HUDEP-2 (cell line): ENCODE results near the gene EMC8.

ENCODE experiments used
- DNase-seq, 76 experiments: peaks; one replicate each; lab custom pipeline; 2025; ENCODE audit not compliant: unreplicated experiment in 76 of 76; lab: John Stamatoyannopoulos, UW

EMC8 gene

DNA sequence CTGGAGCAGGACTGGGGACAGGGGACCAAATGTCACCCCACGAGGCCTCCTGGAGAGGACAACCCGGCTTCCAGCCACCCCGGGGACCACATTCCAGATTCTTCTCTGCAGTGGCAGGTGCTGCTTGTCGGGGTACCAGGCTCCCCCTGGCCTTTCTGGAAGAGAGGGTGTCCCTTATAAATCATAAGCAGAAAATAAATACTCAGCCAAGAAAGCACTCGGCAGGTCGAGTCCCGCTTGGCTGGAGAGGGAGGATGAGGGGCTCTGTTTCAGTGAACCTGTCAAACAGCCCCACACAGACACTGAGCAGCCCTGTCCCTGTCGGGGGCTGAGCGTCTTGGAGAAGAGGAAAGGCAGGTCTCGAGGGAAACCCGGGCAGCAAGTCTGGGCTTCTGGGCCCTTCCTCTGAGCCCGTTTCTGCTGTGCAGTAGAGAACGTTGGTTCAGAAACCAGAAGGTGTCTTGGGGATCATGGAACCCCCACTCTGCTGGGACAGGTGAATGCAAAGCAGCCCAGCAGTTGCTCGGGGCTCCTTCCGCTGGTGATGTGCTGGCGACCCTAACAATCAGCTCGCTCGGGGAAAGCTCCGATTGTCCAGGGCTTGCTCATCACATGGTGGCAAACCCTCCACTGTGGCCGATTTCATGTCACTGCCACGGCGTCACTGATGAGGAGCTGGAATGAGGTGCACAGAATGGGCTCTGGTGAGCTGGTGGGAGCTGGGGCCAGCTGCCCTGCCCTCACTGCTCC is 36.8 kb upstream of the EMC8 start:
- no peak for DNase-seq

DNA sequence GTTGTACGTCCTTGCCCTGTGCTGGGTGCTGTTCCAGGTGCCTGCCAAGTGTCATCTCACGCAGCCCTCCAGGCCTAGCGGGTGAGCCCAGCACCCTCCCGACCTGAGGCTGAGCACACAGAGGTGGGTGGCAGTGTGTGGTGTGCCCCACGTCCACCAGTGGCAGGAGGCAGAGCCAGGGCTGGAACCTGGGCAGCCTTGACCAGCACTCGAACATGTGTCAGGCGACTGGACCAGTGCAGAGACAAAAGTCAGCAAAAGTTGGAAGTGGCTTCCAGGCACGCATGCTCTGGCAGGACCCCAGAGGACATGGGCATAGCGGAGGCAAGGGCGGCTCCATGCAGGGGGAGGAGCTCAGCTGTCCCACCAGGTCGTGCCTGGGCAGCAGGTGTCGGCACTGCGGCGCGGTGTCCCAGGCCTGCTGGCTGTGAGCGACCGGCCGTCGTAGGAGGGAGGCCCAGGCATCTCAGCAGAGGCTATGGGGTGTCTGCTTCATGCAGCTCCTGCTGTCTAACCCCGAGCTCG is 35.9 kb upstream of the EMC8 start:
- no peak for DNase-seq

DNA sequence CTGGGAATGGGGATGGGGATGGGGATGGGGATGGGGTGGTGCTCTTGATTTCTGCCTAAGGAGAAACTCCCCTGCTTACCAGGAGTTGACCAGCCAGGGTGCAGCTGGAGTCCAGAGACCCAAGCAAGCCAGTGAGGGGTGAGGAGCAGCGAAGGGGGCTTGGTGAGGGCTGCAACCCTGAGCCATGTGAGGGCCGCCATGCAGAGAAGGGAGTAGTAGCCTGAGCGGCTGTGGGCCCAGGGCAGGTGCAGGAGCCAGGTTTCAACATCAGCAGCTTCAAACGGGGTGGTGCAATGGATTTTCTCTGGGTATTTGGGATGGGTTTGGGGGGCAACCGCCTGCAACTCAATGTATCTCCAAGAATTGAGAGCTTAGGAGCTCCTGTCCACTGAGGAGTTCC is 35.4 kb upstream of the EMC8 start:
- DNase-seq: no peak

DNA sequence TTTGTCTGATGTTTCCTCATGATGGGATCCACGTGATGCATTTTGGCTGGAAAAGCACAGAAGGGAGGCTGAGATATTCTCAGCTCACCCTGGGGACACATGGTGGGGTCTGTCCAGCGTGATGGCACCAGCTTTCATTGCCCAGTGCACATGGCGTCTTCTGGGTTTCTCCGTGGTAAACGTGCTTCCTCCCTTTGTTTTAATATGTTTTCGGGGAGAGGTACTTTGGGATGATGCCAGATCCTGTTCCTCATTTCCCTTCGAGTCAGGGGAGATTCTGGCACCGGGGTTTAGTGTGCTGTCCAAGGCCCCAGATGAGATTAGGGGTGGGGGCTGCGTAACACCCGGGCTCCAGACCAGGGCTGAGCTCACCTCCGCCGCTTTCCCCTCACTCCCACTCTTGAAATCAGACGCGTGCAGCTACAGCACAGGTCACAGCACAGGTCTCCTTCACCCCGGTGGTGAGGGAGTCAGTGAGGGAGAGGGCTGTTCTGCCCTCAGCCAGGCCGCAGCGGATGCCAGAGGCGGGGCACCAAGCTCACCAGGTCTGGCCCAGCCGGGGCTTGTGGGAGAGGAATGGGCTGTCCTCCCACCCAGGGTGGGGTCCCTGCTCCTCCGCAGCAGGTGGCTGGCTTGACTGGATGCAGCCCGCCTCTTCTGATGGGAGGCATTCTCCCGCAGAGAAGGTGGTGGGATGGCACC is 34.0 kb upstream of the EMC8 start:
- DNase-seq: no peak

DNA sequence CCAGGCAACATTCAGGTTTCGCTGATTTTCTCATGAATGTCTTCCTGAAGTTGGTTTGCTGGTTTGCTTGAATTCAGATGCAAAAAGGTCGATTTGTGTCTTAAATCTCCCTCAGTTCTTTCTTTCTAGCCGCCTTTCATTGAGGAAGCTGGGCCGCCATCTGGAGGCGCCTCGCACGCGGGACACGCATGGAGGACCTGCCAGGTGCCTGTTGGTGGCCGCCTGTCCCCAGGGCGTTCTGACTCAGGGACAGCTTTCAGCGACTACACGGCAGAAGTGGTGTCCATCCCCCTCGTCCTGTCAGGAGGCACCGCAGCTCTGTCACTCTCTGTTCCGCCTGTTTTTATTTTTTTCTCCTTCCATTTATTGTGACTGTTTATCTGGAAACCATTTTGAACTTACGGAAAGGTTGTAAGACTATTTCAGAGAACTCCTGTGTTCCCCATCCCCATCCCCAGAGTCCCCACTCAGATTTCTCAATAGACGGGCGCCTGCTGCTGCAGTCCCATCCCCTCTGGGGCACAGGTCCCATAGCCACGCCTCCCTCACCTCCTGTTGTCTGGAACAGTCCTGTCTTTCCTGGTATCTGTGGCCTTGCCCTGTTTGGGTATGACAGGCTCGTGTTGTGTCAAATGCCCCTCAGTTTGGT is 33.4 kb upstream of the EMC8 start:
- DNase-seq: no peak

DNA sequence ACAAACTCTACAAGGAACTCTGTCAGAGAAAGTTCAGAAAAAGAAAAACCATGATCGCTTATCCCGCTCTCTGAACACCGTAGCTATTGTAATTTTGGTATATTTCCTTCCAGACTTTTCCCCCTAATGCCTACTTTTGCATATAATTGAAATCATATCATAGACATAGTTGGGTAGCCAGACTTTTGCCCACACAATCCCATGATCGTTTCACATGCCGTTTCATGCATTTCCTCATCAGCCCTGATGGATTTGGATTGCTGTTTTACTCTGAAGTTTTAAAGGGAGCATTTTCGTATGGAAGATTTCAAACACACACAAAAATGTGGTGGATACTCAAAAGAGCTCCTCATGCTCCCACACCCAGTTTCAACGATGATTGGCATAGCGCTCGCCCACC is 31.5 kb upstream of the EMC8 start:
- no peak for DNase-seq

DNA sequence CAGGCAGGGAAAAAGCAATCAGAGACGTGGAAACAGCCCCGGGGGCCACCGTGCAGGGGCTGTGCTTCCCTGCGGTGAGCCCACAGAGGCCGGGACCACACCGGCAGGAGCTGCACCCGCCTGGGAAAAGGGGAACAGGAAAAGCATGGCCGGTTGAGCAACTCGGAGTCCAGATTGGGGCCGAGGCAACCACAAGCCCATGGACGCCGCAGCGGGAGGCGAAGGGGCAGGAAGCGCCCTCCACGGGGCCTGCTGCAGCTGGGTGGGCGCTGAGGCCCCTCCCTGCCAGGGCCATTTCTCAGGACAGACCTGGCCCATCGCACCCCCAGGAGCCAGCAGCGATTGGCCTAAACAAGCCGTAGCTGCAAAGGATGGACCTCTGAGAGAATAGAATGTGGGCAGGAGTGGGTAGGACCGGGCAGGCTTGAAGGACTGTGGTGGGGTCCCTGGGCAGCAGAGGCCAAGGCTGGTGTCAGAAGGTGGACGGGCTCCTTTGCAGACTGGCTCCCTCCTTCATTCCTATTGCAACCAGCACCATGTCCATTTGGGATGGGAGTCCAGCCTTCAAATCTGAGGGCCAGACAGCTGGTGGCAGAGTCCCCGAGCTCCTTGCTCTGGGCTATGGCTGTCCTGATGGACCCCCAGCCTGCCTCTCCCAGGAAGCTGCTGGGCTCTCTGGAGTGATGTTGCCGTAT is 30.6 kb upstream of the EMC8 start:
- no peak for DNase-seq

DNA sequence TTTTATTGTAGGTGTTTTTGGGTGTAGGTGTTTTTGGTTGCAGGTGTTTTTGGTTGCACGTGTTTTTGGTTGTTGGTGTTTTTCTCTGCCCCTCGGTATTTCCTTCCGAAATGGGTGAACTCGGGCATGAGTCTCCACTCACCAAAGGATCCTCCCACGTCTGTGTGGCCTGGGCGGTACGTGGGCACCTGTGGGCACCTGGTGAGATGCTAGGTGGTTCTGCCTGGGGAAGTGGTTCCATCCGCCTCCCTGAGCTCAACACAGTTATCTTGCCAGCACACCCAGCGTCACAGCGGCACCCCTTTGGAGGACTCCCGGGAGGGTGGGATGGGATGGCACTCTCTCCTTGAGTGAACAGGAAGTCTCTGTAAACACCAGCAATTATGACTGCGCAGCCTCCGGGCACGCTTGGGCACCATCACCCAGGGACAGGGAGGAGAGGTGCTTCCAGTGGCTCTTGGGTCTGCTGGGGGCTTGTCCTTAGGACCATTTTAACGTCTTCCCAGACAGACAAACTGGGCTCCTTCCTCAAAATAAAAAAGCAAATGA is 29.9 kb upstream of the EMC8 start:
- no peak for DNase-seq

DNA sequence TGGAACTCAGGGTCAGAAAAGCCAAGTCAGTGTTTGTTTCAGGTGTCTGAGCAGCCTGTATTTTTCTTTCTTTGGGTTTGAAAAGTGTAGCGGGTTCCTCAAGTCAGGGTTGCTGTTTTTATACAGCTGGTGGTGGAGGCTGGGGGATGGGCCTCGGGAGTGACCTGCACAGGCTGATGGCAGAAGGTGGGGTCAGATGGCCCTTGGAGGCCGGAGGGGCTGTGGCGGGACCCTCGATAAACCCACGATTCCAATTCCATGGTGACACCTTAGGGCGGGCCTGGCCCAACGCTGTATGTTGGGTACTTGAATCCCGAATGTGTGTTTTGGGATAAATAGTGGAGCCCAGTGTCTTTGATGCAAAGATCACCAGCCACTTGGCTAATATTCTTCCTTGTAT is 28.8 kb upstream of the EMC8 start:
- no peak for DNase-seq

DNA sequence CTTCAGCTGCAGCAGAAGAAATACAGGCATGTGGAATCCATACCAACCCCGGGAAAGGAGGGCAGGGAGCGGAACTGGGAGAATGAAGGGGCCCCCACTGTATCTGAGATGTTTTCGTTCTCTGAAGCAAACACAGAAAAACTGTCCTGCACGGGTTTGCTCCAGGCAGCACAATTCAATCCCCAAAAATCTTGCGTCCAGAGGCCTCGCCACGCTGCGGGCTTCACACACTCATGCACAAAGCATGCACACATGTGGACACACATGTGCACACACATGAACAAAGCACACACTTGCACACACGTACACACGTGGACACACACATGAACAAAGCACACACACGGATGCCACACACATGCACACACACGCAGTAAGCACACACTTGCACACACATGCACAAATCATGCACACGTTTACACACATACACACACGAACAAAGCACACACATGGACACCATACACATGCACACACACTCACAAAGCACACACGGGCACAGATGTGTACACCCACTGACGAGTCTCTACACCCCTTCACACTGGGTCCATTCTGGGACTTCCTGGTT is 27.4 kb upstream of the EMC8 start:
- no peak for DNase-seq

DNA sequence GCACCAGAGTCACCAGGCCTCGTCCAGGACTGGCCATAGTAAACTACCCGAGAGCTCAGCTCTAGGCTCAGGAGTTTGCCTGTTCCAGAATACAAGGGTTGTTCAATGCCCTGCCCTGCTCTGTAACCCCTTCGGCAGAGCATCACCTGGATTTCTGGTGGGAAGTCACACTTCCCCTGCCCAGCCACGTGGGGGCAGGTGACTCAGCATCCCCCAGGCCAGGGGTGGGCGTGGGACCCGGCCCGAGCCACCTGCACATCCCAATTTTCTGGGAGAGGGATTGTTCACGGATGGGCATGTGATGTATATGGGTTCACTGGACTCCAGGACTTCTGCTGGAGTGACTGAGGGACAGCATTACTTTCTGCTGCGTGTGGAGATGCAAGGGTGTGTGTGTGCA is 26.0 kb upstream of the EMC8 start:
- no peak for DNase-seq

DNA sequence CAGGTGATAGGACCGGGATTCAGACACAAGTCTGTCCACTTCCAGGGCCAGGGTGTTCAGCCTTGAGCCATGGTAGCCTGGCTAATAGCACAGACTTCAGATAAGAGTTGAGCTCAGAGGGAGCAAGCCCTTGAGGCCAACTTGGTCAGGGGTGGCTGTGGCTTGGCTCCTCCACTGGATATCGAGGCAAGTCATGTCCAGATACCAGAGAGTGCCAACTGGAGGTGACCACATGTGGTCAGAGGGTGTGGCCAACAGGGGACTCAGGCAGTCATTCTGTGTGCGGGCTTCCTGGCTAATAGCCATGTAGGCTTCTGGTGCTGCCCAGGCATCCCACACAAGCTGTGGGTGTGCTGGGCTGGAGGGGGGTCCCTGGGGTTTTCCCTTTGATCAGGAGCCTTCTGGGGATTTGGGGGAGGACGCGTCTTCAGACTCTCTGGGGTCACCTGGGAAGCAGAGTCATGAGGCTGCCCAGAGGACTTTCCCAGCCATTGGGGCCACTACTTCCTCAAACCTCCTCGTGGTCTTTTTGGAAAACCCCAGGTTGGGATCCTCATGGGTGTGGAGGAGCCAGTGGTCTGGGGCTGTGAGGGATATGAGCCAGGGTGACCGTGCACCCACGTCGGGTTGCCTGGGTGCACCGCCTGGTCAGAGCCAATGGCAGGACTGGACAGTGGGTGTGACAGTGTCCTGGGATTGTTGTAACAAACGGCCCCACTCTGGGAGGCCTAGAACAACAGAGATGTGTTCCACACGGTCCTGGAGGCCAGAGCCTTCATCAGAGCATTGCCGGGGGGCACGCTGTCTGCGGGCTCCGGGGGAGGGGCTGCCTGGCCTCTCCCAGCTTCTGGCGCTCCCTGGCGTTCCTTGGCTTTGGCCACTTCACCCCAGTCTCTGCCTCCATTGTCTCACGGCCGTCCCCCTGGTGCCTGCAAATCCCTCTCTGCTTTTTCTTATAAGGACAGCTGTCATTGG is 25.1 kb upstream of the EMC8 start:
- no peak for DNase-seq

DNA sequence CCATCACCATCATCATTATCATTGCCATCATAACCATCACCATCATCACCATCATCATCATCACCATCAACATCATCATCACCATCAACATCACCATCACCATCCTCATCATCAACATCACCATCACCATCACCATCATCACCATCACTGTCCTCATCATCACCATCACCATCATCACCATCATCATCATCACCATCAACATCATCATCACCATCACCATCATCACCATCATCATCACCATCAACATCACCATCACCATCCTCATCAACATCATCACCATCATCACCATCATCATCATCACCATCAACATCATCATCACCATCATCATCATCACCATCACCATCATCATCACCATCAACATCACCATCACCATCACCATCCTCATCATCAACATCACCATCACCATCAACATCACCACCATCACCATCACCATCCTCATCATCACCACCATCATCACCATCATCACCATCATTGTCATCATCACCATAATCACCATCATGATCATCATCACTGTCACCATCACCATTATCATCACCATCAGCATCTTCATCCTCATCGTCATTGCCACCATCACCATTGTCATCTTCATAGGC is 24.1 kb upstream of the EMC8 start:
- no peak for DNase-seq

DNA sequence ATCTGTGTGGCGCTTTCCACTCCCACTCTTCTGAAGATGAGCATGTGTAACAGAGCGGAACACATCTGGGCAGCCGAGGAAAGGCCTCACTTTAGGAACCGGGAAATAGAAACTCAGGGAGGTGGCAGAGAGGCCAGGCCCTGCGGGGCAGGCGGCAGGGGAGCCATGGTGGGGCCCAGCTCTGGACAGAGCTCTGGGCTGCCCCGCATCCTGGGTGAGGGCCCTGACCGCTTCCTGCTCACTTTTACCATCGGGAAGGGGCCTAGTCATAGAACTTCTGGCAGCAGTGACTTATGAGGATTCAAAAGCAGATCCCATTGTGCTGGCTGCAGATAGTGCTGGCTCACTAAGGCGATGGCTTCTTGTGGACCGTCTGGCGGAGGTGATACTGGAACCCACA is 22.8 kb upstream of the EMC8 start:
- DNase-seq: no peak

DNA sequence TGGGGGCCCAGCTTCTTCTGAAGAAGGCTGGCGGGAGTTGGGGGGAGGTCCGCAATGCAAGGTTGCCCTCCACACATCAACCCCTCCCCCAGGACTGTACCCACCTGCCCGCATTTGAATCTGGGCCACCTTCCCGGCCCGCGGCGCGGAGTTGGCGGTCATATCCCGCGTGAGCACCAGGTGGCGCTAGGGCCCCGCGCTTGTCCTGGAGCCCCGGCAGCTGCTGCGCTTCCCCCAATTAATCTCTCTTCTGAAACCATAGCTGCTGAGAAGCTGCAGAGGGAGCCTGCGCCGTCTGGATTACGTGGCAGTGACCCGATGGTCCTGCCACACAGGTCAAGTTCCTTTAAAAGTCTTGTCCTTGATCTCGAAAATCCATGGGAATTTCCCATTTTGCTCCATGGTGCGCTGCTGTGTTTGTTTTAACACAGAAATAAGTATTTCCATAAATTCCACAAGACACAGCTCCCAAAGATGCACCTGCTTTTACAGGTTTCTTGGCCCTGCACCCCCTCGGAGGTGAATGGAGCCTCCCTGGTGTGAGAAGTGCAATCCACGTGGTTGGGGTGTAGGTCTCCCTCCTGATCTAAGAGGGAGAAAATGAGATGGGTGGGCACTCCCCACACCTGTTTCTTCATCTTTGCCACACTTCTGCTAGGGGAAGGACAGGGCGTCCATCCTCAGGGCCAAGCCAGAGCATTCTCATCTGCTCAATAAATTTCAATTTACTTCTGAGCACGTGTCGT is 22.2 kb upstream of the EMC8 start:
- DNase-seq: peak in 62 of 76 experiments; percentile 9 to 80 (median 46)

DNA sequence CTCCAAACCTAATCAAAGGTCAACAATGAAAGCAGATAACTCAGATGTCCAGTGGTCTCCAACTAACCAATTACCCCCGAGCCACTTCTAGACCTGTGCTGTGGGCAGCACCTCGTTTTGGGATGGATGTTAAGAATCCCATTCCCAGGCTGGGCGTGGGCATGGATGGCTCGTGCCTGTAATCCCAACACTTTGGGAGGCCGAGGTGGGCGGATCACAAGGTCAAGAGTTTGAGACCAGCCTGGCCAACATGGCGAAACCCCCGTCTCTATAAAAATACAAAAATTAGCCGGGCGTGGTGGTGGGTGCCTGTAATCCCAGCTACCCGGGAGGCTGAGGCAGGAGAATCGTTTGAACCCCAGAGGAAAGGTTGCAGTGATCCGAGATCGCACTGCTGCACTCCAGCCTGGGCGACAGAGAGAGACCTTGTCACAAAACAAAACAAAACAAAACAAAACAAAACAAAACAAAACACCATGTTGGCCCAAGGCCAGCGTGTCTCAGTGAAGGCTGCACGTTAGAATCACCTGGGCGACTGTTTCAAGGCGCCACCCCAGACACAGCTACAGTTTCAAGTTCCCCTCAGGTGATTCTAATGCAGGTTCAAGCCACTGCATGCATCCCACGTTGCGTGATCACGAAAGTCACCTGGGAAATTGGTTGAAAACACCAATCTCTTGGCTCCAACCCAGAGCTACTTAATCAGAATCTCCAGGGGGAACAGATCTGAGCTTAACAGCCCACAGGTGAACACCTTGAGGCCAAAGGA is 21.4 kb upstream of the EMC8 start:
- DNase-seq: no peak

DNA sequence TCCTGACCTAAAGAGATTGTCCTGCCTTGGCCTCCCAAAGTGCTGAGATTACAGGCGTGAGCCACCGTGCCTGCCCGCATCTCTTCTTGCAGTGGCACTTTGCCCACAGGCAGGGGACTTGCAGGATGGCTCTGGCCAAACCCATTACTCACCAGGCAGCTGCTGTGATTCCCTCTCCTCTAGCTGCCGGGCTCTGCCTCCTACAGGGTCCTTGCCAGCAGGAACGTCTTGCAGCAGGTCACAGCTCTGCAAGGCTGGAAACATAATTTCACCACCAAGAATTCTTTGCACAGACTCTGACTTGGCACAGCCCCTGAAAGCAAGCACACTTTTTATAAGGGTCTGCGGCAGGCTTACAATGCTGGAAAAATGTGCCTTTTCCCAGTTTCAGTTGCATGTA is 20.4 kb upstream of the EMC8 start:
- no peak for DNase-seq

DNA sequence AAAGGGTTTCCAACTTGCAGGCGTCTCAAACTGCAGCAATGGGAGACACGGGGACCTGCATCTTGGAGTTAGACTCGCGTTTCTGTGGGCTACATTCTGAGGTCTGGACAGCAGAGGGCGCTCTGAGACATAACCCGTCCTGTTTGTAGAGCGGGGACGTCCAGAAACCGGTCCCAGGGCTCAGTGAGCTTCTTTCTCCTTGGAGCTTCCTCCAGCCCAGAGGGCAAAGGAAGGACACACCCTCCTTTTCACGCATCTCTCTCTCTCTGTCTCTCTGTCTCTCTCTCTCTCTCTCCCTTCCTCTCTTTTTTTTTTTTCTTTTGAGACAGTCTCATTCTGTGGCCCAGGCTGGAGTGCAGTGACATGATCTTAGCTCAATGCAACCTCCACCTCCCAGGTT is 19.9 kb upstream of the EMC8 start:
- DNase-seq: peak in 71 of 76 experiments; percentile 5 to 86 (median 56)
